H1 (cell line): ENCODE data around the gene TMEM255B. TPM values are rescaled to one million over a fixed set of nuclear protein-coding genes. Genes with fewer than 3 reads are reported as not detected.
A peak's percentile ranks its signal among the peaks of the same experiment; 100 is the strongest.

Experiments used
- ATF2 ChIP-seq: IDR thresholded peaks from 2 replicates; pipeline ENCODE4 v1.6.1; 2012; ENCODE audit warnings: low read length, inconsistent platforms
- CTCF ChIP-seq, 3 experiments: IDR thresholded peaks; 1 replicate in 2 of 3; 2 replicates in 1 of 3; pipeline versions ENCODE4 v1.5.1 to v1.6.1; 2011; ENCODE audit warnings: low read length in 3 of 3, mild to moderate bottlenecking in 3 of 3, inconsistent platforms in 2 of 3, low read depth in 1 of 3, moderate library complexity in 1 of 3; ENCODE audit not compliant: insufficient read depth in 1 of 3; ENCODE audit errors: control extremely low read depth in 1 of 3
- GABPA ChIP-seq: IDR thresholded peaks from 2 replicates; pipeline ENCODE4 v1.6.1; 2011; ENCODE audit warnings: mild to moderate bottlenecking, low read length, moderate library complexity, borderline replicate concordance; ENCODE audit not compliant: insufficient read depth
- GTF2F1 ChIP-seq: IDR thresholded peaks from 2 replicates; pipeline ENCODE4 v1.6.1; 2012; ENCODE audit warnings: low read depth, low read length, improper control_type of control experiment, borderline replicate concordance
- HDAC2 ChIP-seq, 2 experiments: fragments of 300-600 bp in 1 of 2; sonication (generic) in 1 of 2; IDR thresholded peaks; 2 replicates each; pipeline ENCODE4 v1.6.1; 2011 to 2012; ENCODE audit warnings: low read depth in 2 of 2, low read length in 2 of 2, mild to moderate bottlenecking in 2 of 2, moderate library complexity in 2 of 2, borderline replicate concordance in 1 of 2, inconsistent platforms in 1 of 2
- KDM1A ChIP-seq: fragments of 200-600, 300-600 bp; sonication (generic); IDR thresholded peaks from 2 replicates; pipeline ENCODE4 v1.7.1; 2016; ENCODE audit warnings: mild to moderate bottlenecking, low read length, borderline replicate concordance
- MAFK ChIP-seq: IDR thresholded peaks from 2 replicates; pipeline ENCODE4 v1.6.1; 2012; ENCODE audit warnings: low read depth, mild to moderate bottlenecking, improper control_type of control experiment, low read length
- NRF1 ChIP-seq: IDR thresholded peaks from 2 replicates; pipeline ENCODE4 v1.6.1; 2011; ENCODE audit warnings: mild to moderate bottlenecking, low read depth, low read length, improper control_type of control experiment
- POLR2A ChIP-seq, 2 experiments: IDR thresholded peaks; 1 replicate in 1 of 2; 2 replicates in 1 of 2; pipeline ENCODE4 v1.6.1; 2011; ENCODE audit warnings: low read depth in 2 of 2, low read length in 2 of 2, mild to moderate bottlenecking in 2 of 2; ENCODE audit errors: control extremely low read depth in 1 of 2
- POLR2AphosphoS5 ChIP-seq: IDR thresholded peaks from 2 replicates; pipeline ENCODE4 v1.6.1; 2011; ENCODE audit warnings: low read depth, low read length
- POU5F1 ChIP-seq: IDR thresholded peaks from 2 replicates; pipeline ENCODE4 v1.6.1; 2011; ENCODE audit warnings: low read depth, mild to moderate bottlenecking, low read length, moderate library complexity
- RBBP5 ChIP-seq: IDR thresholded peaks from 2 replicates; pipeline ENCODE4 v1.7.1; 2012; ENCODE audit warnings: low read depth, mild to moderate bottlenecking, inconsistent platforms, low read length, moderate library complexity, borderline replicate concordance
- RXRA ChIP-seq: IDR thresholded peaks from 2 replicates; pipeline ENCODE4 v1.6.1; 2011; ENCODE audit warnings: low read depth, mild to moderate bottlenecking, low read length, moderate library complexity; ENCODE audit not compliant: insufficient read depth
- SP2 ChIP-seq: IDR thresholded peaks from 2 replicates; pipeline ENCODE4 v1.6.1; 2012; ENCODE audit warnings: mild to moderate bottlenecking, low read length, inconsistent platforms
- SRF ChIP-seq: IDR thresholded peaks from 2 replicates; pipeline ENCODE4 v1.6.1; 2011; ENCODE audit warnings: mild to moderate bottlenecking, low read depth, low read length, moderate library complexity
- SUZ12 ChIP-seq: fragments of 200-600 bp; sonication (generic); IDR thresholded peaks from 2 replicates; pipeline ENCODE4 v1.6.1; 2012; ENCODE audit warnings: mild to moderate bottlenecking, inconsistent platforms, low read length, moderate library complexity, mixed read lengths
- TAF1 ChIP-seq: IDR thresholded peaks from 2 replicates; pipeline ENCODE4 v1.6.1; 2011; ENCODE audit warnings: mild to moderate bottlenecking, low read depth, low read length
- TBP ChIP-seq: IDR thresholded peaks from 2 replicates; pipeline ENCODE4 v1.6.1; 2011; ENCODE audit warnings: low read depth, low read length, improper control_type of control experiment
- TCF12 ChIP-seq: IDR thresholded peaks from 2 replicates; pipeline ENCODE4 v1.6.1; 2011; ENCODE audit warnings: low read depth, mild to moderate bottlenecking, low read length
- polyA plus RNA-seq, 7 experiments: library from polyadenylated mRNA; depleted of rRNA in 3 of 7; stranded (reverse) in 5 of 7; unstranded in 2 of 7; fragments of >200 nt in 5 of 7; fragments of 200-250 nt in 2 of 7; gene quantifications; 1 replicate in 5 of 7; 2 replicates in 1 of 7; 4 replicates in 1 of 7; pipeline versions ENCODE4 v1.2.1 to v1.2.3, GENCODE V29; 2011 to 2013; ENCODE audit warnings: missing spikeins in 2 of 7, mixed read lengths in 2 of 7
- total RNA-seq: library from RNA; stranded (reverse); fragmentation: NEBNext Ultra II Directional; extraction: Animal tissue kit (Norgen Biotek cat#: 25700); gene quantifications from 2 replicates; pipeline ENCODE4 v1.2.1, GENCODE V29; 2021

Gene TMEM255B
- total and polyA plus RNA-seq, 2 of the 8 experiments (the other 6 are each of a cell fraction or from before 2014, with no cell fraction given): 3.4 to 4.4 TPM

GRCh38 chr13:113860051-113860664 lies 101.1 kb downstream of the TMEM255B start (continued):
- TF ChIP-seq CTCF (IDR thresholded peaks at IDR 0.05; ENCODE audit: control extremely low read depth in 1 of 3, insufficient read depth in 1 of 3, low read depth in 1 of 3, low read length in 3 of 3): no peak
- TF ChIP-seq GABPA: no peak
- TF ChIP-seq RBBP5: peak; percentile 80; the same call in 1 of the 2 replicates
- no peak for TF ChIP-seq GTF2F1
- no peak for TF ChIP-seq HDAC2 (IDR thresholded peaks at IDR 0.05; ENCODE audit: borderline replicate concordance in 1 of 2, low read depth in 2 of 2, low read length in 2 of 2)
- TF ChIP-seq SP2: no peak
- TF ChIP-seq SRF: no peak
- TF ChIP-seq TAF1: no peak; the same call in 1 of the 2 replicates
- TF ChIP-seq POLR2A (IDR thresholded peaks at IDR 0.05; ENCODE audit: control extremely low read depth in 1 of 2, low read depth in 2 of 2, low read length in 2 of 2): no peak
- no peak for TF ChIP-seq RXRA
- no peak for TF ChIP-seq TBP
- TF ChIP-seq NRF1: no peak
- TF ChIP-seq MAFK: no peak
- TF ChIP-seq POLR2AphosphoS5: no peak; the same call in 1 of the 2 replicates
- no peak for TF ChIP-seq POU5F1
- no peak for TF ChIP-seq ATF2
- TF ChIP-seq KDM1A: no peak
- TF ChIP-seq SUZ12: no peak
- TF ChIP-seq TCF12: peak; percentile 94
